SK-N-SH treated with all-trans-retinoic acid at 6 μM for 48 hours (cell line): ENCODE results near the gene RGS8.

Experiments used
- ATAC-seq: fragments of 200-7000 bp; cut with Tn5 transposase; 3 replicates; pipeline ENCODE4 v1.9.1; 2020; ENCODE audit warnings: mild to moderate bottlenecking, moderate library complexity
- ARNTL ChIP-seq: fragments of 450-650 bp; formaldehyde crosslinking; IDR thresholded peaks from 2 replicates; pipeline ENCODE4 v1.5.0; 2020; ENCODE audit warnings: low read depth, mild to moderate bottlenecking, moderate library complexity, borderline replicate concordance
- BACH2 ChIP-seq: fragments of 250-450 bp; sonication (Bioruptor Pico); IDR thresholded peaks from 2 replicates; pipeline ENCODE4 v1.9.0; 2021; ENCODE audit warnings: mild to moderate bottlenecking, borderline replicate concordance
- CSDC2 ChIP-seq: fragments of 250-450 bp; sonication (Bioruptor Pico); IDR thresholded peaks from 2 replicates; pipeline ENCODE4 v1.5.0; 2020; ENCODE audit warnings: mild to moderate bottlenecking, moderate library complexity
- ESRRG ChIP-seq: fragments of 250-450 bp; sonication (Bioruptor Pico); IDR thresholded peaks from 2 replicates; pipeline ENCODE4 v1.6.1; 2021; ENCODE audit warnings: mild to moderate bottlenecking
- GLIS3 ChIP-seq: fragments of 250-450 bp; sonication (Bioruptor Pico); IDR thresholded peaks from 2 replicates; pipeline ENCODE4 v1.5.0; 2020; ENCODE audit warnings: mild to moderate bottlenecking, moderate library complexity
- ISL1 ChIP-seq: fragments of 250-450 bp; sonication (Bioruptor Pico); IDR thresholded peaks from 2 replicates; pipeline ENCODE4 v2.1.2; 2022; ENCODE audit warnings: mild to moderate bottlenecking, moderate library complexity
- OSR1 ChIP-seq: fragments of 250-450 bp; sonication (Bioruptor Pico); IDR thresholded peaks from 2 replicates; pipeline ENCODE4 v1.8.0; 2022; ENCODE audit warnings: moderate library complexity, mild to moderate bottlenecking, inconsistent platforms
- PPARA ChIP-seq: fragments of 250-450 bp; sonication (Bioruptor Pico); IDR thresholded peaks from 2 replicates; pipeline ENCODE4 v1.5.0; 2020; ENCODE audit warnings: mild to moderate bottlenecking, borderline replicate concordance
- RARB ChIP-seq: fragments of 250-450 bp; sonication (Bioruptor Pico); IDR thresholded peaks from 2 replicates; pipeline ENCODE4 v1.8.0; 2021; ENCODE audit warnings: mild to moderate bottlenecking, moderate library complexity
- SNAI2 ChIP-seq: fragments of 250-450 bp; sonication (Bioruptor Pico); IDR thresholded peaks from 2 replicates; pipeline ENCODE4 v1.5.0; 2020; ENCODE audit warnings: mild to moderate bottlenecking, moderate library complexity
- TCF4 ChIP-seq: fragments of 250-450 bp; sonication (Bioruptor Pico); IDR thresholded peaks from 2 replicates; pipeline ENCODE4 v1.8.0; 2021; ENCODE audit warnings: mild to moderate bottlenecking, moderate library complexity, borderline replicate concordance
- TOX ChIP-seq: fragments of 250-450 bp; sonication (Bioruptor Pico); IDR thresholded peaks from 2 replicates; pipeline ENCODE4 v1.8.0; 2021; ENCODE audit warnings: mild to moderate bottlenecking, moderate library complexity, borderline replicate concordance
- ZC3H10 ChIP-seq: fragments of 250-450 bp; sonication (Bioruptor Pico); IDR thresholded peaks from 2 replicates; pipeline ENCODE4 v1.5.1; 2021; ENCODE audit warnings: mild to moderate bottlenecking, moderate library complexity
- ZFP3 ChIP-seq: fragments of 250-450 bp; sonication (Bioruptor Pico); IDR thresholded peaks from 2 replicates; pipeline ENCODE4 v1.5.0; 2020; ENCODE audit warnings: mild to moderate bottlenecking, moderate library complexity
- ZFP30 ChIP-seq: fragments of 450-650 bp; formaldehyde crosslinking; IDR thresholded peaks from 2 replicates; pipeline ENCODE4 v1.5.0; 2022; ENCODE audit warnings: mild to moderate bottlenecking, moderate library complexity
- ZNF565 ChIP-seq: fragments of 450-650 bp; formaldehyde crosslinking; conservative IDR thresholded peaks from 2 replicates; pipeline ENCODE4 v1.5.0; 2020; ENCODE audit warnings: low read depth, mild to moderate bottlenecking, moderate library complexity
- ZNF8 ChIP-seq: fragments of 450-650 bp; formaldehyde crosslinking; IDR thresholded peaks from 2 replicates; pipeline ENCODE4 v1.5.0; 2020; ENCODE audit warnings: mild to moderate bottlenecking, moderate library complexity
- TF ChIP-seq, protein P1 (sequence below): fragments of 250-450 bp; sonication (Bioruptor Pico); IDR thresholded peaks from 2 replicates; pipeline ENCODE4 v1.5.1; 2020; ENCODE audit warnings: low read depth, mild to moderate bottlenecking, moderate library complexity
- TF ChIP-seq, protein P2 (sequence below): fragments of 250-450 bp; sonication (Bioruptor Pico); IDR thresholded peaks from 2 replicates; pipeline ENCODE4 v1.5.0; 2020; ENCODE audit warnings: mild to moderate bottlenecking, moderate library complexity
- TF ChIP-seq, protein P3 (sequence below): fragments of 250-450 bp; sonication (Bioruptor Pico); IDR thresholded peaks from 2 replicates; pipeline ENCODE4 v1.5.1; 2021; ENCODE audit warnings: mild to moderate bottlenecking, moderate library complexity
- TF ChIP-seq, protein P4 (sequence below): fragments of 250-450 bp; sonication (Bioruptor Pico); IDR thresholded peaks from 2 replicates; pipeline ENCODE4 v1.8.0; 2020; ENCODE audit warnings: mild to moderate bottlenecking, moderate library complexity, borderline replicate concordance
- TF ChIP-seq, protein P5 (sequence below): fragments of 250-450 bp; sonication (Bioruptor Pico); IDR thresholded peaks from 2 replicates; pipeline ENCODE4 v1.8.0; 2021; ENCODE audit warnings: low read depth, mild to moderate bottlenecking, moderate library complexity, borderline replicate concordance

The RGS8 gene

DNA sequence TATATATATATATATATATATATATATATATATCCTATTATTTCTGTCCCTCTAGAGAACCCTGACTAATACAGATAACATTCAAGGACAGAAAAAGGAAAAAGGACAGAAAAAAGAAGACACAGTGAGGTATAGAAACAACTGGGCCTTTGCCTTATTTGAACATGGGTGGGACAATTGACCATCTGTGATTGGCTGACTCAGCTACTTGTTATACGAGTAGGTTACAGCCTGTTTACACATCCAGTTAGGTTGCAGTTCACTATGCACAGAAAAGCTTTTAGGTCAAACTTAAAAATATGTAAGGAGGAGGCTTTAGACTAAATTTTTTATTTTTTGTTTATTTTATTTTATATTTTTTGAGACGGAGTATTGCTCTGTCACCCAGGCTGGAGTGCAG, 39.8 kb upstream of the RGS8 start:
- TF ChIP-seq GLIS3 (CRISPR knock-in tag), result no peak

DNA sequence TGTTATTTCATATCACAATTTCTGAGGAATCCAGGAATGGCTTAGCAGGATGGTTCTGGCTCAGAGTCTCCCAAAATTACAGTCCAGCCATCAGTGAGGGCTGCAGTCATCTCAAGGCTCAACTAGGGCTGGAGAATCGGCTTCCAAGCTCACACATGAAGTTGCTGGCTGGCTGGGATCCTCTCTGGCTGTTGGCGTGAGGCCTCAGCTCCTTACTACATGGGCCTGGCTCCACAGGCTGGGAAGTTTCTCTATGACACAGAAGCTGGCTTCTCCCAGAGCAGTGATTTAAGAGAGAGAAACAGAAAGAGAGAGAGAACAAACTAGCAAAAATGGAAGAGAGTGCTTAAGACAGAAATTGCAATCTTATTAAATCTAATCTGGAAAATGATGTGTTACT, 38.8 kb upstream of the RGS8 start:
- no peak for ATAC-seq
- TF ChIP-seq, protein P1, sequence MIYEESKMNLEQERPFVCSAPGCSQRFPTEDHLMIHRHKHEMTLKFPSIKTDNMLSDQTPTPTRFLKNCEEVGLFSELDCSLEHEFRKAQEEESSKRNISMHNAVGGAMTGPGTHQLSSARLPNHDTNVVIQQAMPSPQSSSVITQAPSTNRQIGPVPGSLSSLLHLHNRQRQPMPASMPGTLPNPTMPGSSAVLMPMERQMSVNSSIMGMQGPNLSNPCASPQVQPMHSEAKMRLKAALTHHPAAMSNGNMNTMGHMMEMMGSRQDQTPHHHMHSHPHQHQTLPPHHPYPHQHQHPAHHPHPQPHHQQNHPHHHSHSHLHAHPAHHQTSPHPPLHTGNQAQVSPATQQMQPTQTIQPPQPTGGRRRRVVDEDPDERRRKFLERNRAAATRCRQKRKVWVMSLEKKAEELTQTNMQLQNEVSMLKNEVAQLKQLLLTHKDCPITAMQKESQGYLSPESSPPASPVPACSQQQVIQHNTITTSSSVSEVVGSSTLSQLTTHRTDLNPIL (CRISPR knock-in tag), result no peak
- TF ChIP-seq, protein P2, sequence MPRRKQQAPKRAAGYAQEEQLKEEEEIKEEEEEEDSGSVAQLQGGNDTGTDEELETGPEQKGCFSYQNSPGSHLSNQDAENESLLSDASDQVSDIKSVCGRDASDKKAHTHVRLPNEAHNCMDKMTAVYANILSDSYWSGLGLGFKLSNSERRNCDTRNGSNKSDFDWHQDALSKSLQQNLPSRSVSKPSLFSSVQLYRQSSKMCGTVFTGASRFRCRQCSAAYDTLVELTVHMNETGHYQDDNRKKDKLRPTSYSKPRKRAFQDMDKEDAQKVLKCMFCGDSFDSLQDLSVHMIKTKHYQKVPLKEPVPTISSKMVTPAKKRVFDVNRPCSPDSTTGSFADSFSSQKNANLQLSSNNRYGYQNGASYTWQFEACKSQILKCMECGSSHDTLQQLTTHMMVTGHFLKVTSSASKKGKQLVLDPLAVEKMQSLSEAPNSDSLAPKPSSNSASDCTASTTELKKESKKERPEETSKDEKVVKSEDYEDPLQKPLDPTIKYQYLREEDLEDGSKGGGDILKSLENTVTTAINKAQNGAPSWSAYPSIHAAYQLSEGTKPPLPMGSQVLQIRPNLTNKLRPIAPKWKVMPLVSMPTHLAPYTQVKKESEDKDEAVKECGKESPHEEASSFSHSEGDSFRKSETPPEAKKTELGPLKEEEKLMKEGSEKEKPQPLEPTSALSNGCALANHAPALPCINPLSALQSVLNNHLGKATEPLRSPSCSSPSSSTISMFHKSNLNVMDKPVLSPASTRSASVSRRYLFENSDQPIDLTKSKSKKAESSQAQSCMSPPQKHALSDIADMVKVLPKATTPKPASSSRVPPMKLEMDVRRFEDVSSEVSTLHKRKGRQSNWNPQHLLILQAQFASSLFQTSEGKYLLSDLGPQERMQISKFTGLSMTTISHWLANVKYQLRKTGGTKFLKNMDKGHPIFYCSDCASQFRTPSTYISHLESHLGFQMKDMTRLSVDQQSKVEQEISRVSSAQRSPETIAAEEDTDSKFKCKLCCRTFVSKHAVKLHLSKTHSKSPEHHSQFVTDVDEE (CRISPR knock-in tag), result no peak
- no peak for TF ChIP-seq TOX (CRISPR knock-in tag)
- no peak for TF ChIP-seq ISL1
- no peak for TF ChIP-seq ZNF8 (CRISPR knock-in tag)
- no peak for TF ChIP-seq BACH2 (CRISPR knock-in tag)
- no peak for TF ChIP-seq TCF4 (CRISPR knock-in tag)
- TF ChIP-seq ZFP3, result no peak
- TF ChIP-seq OSR1 (CRISPR knock-in tag), result no peak
- no peak for TF ChIP-seq CSDC2 (CRISPR knock-in tag)
- TF ChIP-seq ESRRG (CRISPR knock-in tag), result no peak
- TF ChIP-seq, protein P3, sequence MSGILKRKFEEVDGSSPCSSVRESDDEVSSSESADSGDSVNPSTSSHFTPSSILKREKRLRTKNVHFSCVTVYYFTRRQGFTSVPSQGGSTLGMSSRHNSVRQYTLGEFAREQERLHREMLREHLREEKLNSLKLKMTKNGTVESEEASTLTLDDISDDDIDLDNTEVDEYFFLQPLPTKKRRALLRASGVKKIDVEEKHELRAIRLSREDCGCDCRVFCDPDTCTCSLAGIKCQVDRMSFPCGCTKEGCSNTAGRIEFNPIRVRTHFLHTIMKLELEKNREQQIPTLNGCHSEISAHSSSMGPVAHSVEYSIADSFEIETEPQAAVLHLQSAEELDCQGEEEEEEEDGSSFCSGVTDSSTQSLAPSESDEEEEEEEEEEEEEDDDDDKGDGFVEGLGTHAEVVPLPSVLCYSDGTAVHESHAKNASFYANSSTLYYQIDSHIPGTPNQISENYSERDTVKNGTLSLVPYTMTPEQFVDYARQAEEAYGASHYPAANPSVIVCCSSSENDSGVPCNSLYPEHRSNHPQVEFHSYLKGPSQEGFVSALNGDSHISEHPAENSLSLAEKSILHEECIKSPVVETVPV, result no peak
- TF ChIP-seq, all 23 proteins: peak for 0

More for the DNA sequence above, 39.8 kb upstream of the RGS8 start:
- no peak for ATAC-seq

DNA sequence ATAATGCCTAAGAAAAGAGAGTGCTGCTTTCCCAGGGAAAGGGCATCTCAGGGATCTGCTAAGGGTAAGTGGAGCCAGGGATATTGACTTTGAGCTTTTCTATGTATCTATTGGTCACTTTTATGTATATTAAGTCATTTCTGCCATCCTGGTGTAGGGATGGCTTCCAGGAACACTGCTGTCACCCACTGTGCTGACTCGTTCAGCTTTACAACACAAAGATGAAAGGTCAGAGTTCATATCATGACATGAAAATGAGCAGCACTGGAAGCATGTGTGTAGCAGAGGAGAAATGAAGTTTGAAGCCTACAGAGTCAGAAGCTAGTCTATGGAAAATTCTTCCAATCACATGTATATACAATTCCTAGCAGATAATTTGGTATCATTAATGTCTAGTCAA, 37.1 kb upstream of the RGS8 start:
- ATAC-seq, result no peak
- TF ChIP-seq ZC3H10 (CRISPR knock-in tag), result no peak
- no peak for TF ChIP-seq OSR1 (CRISPR knock-in tag)
- TF ChIP-seq, protein P2 (CRISPR knock-in tag), result no peak
- no peak for TF ChIP-seq CSDC2 (CRISPR knock-in tag)
- TF ChIP-seq BACH2 (CRISPR knock-in tag), result no peak
- TF ChIP-seq GLIS3 (CRISPR knock-in tag), result no peak
- no peak for TF ChIP-seq ESRRG (CRISPR knock-in tag)
- TF ChIP-seq, protein P4, sequence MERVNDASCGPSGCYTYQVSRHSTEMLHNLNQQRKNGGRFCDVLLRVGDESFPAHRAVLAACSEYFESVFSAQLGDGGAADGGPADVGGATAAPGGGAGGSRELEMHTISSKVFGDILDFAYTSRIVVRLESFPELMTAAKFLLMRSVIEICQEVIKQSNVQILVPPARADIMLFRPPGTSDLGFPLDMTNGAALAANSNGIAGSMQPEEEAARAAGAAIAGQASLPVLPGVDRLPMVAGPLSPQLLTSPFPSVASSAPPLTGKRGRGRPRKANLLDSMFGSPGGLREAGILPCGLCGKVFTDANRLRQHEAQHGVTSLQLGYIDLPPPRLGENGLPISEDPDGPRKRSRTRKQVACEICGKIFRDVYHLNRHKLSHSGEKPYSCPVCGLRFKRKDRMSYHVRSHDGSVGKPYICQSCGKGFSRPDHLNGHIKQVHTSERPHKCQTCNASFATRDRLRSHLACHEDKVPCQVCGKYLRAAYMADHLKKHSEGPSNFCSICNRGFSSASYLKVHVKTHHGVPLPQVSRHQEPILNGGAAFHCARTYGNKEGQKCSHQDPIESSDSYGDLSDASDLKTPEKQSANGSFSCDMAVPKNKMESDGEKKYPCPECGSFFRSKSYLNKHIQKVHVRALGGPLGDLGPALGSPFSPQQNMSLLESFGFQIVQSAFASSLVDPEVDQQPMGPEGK (CRISPR knock-in tag), result no peak
- TF ChIP-seq RARB (CRISPR knock-in tag), result no peak
- no peak for TF ChIP-seq PPARA (CRISPR knock-in tag)
- TF ChIP-seq, protein P5, sequence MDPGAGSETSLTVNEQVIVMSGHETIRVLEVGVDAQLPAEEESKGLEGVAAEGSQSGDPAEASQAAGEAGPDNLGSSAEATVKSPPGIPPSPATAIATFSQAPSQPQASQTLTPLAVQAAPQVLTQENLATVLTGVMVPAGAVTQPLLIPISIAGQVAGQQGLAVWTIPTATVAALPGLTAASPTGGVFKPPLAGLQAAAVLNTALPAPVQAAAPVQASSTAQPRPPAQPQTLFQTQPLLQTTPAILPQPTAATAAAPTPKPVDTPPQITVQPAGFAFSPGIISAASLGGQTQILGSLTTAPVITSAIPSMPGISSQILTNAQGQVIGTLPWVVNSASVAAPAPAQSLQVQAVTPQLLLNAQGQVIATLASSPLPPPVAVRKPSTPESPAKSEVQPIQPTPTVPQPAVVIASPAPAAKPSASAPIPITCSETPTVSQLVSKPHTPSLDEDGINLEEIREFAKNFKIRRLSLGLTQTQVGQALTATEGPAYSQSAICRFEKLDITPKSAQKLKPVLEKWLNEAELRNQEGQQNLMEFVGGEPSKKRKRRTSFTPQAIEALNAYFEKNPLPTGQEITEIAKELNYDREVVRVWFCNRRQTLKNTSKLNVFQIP (CRISPR knock-in tag), result no peak
- TF ChIP-seq ISL1, result no peak
- no peak for TF ChIP-seq ARNTL (CRISPR knock-in tag)
- no peak for TF ChIP-seq ZFP30 (CRISPR knock-in tag)
- TF ChIP-seq SNAI2 (CRISPR knock-in tag), result no peak
- TF ChIP-seq, protein P1 (CRISPR knock-in tag), result no peak
- no peak for TF ChIP-seq TOX (CRISPR knock-in tag)
- no peak for TF ChIP-seq TCF4 (CRISPR knock-in tag)
- no peak for TF ChIP-seq ZNF565 (CRISPR knock-in tag)
- TF ChIP-seq, protein P3, result no peak
